Measurements from ENCODE around the gene LILRB2.
A peak's percentile ranks its signal among the peaks of the same experiment; 100 is the strongest.
"Not testable (repeated sequence)": the region's sequence is repeated elsewhere in the genome, so short reads cannot be mapped to it uniquely, and the experiment has no call there.

Gene LILRB2

DNA sequence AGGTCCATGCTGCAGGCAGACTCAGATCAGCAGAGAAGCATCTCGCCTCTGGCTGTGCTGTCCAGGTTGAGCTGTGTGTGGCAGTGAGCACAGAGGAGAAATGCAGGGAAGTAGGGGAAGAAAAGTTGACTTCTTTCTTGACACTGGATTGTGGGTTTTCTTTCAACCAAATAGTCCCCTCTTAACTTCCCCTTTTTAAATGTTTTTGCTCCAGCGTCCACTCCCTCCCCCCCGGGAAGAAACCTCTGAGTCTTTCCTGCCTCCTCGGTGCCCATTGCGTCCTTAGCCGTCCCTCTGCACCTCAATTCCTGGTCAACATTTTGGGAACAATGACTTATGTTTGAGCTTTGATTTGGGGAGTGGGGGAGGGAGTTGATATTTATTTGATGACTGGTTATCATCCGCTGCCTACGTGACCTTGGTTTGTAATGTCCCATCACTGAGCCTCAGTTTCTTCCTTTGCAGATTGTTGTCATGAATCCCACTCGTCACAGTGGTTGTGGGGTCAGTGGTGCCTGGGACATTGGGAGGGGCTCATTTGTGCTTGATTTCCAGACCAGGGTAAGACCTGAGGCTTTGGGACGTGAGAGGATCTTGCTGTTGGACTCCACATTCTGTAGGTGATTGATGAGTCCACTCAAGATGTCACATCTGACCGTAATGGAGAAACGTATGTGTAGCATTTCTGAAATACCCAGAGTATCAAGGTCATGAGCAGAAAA is at the start of gene LILRB2:
LILRB2 (minus strand) TSS at position 104 of the 722 bp plus-strand sequence. CDS start 614 bp downstream, outside the sequence.
- no peak for DNase-seq

DNA sequence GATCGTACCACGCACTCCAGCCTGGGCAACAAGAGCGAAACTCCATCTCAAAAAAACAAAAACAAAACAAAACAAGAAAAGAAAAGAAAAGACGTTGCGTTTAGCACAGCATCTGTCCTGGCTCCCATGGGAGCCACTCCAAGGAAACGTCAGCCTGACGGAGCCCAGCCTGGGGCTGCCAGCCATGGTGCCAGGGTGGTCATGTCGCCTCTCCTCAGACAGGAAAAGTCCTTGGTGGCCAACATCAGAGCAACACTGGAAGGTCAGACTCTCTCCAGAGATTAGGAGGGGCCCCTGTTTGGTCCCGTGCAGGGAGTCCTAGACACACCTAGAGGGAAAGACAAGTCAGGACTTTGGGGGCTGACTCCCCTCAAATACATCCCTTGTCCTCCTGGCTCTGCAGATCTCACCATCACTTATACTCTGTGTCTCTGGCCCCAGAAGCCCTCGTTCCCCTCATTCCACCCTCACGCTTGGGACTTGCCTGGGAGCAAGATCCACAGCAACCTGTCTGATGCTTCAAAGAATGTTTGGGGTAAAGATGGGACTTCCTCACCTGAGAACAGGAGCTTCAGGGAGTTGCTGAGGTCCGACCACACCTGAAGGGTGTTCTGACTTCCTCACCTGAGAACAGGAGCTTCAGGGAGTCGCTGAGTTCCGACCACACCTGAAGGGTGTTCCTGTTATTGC is 48.7 kb upstream of the LILRB2 start:
- no peak for DNase-seq

DNA sequence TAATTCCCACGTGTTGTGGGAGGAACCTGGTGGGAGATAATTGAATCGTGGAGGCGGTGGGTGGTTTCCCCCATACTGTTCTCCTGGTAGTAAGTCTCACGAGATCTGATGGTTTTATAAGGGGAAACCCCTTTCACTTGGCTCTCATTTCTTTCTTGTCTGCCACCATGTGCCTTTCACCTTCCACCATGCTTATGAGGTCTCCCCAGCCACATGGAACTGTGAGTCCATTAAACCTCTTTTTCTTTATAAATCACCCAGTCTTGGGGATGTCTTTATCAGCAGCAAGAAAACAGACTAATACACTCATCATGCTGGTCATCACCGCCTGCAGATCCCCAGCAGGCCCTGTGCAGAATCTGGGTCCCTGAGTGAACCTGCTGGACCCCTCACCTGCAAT is 47.9 kb upstream of the LILRB2 start:
- DNase-seq = not testable (repeated sequence)

DNA sequence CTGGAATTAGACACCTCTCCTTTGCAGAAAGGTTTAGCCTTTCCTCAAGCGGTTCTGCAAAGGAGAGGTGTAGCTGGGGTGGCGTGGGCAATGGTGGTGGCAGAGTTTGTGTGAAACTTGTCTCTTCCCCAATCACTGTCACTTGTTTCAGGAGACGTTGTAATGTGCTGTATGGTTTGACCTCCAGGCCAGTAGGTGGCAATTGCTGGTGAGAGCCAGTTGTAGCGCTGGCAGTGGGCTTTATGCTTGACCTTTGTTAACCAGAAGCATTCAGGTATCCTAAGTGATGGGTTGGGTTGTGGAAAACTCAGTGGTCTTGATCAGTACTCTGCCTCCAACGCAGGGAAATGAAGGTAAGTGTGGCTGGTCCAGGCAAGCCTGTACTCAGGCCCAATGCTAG is 44.7 kb upstream of the LILRB2 start:
- DNase-seq = no peak

DNA sequence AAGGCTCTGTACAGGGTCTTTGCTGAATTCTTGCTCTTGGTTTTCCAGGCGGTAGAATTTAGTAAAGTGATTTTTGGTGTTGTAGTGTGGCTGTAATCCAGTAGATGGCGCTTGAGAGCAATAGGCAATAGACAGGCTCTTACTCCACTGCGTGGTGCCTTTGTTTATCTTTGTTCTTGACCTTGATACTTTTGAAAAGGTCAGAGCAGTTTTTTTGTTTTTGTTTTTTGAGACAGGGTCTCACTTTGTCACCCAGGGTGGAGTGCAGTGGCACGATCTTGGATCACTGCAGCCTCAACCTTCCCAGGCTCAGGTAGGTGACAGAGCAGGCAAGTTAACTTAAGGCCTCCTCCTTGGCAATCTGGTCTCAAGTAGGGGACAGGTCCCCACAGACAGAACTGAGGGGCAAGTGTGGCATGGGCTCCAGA is 44.3 kb upstream of the LILRB2 start:
- peak; percentile 47 for DNase-seq

DNA sequence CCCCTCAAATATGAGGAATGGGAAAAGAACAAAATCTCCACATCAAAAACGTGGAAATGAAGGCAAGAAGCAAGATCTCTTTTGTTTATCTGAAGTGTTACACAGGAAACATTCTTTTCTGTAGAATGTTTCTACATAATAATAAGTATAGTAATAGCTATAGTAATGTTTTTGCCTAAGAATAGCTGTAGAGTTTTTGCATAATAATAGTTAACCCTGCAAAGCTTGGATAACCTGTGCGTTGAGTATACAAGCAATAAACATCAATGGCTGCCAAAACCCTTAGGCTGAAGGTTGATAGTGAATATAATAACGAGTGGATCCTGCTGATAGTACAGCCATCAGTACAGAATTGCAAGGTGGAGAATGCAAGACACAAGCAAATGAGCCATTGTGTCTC is 43.2 kb upstream of the LILRB2 start:
- DNase-seq = no peak

DNA sequence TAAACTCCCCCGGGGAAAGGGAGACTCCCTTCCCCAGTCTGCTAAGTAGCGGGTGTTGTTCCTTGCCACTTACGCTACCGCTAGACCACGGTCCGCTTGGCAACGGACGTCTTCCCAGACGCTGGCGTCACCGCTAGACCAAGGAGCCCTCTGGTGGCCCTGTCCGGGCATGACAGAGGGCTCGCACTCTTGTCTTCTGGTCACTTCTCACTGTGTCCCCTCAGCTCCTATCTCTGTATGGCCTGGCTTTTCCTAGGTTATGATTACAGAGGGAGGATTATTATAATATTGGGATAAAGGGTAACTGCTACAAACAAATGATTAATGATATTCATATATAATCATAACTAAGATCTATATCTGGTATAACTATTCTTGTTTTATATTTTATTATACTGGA is 42.0 kb upstream of the LILRB2 start:
- DNase-seq = not testable (repeated sequence)

DNA sequence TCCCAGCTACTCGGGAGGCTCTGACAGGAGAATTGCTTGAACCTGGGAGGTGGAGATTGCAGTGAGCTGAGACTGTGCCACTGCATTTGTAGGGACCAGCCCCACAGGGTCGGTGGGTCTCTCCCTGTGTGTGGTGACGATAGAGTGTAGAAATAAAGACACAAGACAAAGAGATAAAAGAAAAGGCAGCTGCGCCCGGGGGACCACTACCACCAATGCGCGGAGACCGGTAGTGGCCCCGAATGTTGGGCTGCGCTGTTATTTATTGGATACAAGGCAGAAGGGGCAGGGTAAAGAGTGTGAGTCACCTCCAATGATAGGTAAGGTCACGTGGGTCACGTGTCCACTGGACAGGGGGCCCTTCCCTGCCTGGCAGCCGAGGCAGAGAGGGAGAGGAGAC is 41.4 kb upstream of the LILRB2 start:
- DNase-seq = not testable (repeated sequence)

DNA sequence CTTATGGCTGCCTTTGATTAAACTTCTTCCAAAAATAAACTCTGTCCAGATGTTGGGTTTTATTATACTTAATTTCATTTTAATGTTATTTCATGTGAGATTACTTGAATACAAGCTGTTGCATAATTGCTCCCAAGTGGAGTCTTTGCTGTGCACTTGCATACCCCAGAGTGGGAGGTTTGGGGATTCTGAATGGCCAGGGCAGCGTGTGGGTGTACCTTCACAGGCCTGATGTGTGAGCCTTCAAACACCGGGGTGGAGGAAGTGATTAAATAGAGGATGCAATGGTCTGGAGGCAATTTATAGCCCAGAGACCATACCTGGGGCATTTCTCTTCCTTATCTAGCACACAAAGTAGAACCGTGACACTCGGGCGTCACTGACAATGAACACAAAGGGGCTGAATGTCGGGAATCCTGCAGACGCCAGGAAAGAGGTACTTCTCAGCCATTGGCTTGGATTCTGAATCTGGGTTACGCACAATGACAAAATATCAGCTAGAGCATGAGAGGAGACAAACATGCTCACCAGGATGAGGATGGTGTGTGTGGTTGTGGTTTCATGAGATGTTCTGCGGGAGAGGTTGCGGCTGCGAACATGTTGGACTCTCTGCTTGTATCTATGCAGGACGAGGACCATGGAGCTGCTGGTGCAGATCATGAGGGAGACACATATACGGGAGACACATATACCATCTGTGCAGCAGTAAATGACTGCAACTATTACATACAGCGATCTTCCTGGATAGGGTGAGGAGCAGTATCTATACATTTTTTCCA is 39.2 kb upstream of the LILRB2 start:
- no peak for DNase-seq

DNA sequence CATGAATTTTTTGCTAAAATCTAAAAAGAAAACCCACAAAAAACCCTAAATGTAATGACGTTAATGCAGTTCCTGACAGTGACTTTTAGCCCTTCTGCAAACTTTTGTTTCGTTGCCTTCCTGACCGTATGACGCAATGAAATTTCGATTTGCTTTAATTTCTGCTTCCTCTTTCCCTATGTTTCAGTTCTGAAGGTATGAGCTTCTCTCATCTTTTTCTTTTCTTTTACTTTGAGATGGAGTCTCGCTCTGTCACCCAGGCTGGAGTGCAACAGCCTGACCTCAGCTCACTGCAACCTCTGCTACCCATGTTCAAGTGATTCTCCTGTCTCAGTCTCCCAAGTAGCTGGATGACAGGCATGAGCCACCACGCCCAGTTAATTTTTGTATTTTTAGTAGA is 38.1 kb upstream of the LILRB2 start:
- no peak for DNase-seq

DNA sequence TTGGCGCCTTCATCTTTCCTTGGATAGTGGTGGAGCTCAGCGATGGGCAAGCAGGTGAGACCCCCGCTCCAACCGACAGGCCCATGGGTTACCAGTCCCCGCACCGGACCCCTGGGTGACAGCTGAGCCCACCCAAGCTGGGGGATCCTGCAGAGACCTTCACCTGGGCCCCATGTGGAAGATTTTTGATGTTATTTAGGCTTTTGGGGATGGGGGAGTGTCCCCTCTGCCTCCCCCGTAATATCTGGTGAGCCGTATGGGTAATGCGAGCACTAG is 37.0 kb upstream of the LILRB2 start:
- no peak for DNase-seq

DNA sequence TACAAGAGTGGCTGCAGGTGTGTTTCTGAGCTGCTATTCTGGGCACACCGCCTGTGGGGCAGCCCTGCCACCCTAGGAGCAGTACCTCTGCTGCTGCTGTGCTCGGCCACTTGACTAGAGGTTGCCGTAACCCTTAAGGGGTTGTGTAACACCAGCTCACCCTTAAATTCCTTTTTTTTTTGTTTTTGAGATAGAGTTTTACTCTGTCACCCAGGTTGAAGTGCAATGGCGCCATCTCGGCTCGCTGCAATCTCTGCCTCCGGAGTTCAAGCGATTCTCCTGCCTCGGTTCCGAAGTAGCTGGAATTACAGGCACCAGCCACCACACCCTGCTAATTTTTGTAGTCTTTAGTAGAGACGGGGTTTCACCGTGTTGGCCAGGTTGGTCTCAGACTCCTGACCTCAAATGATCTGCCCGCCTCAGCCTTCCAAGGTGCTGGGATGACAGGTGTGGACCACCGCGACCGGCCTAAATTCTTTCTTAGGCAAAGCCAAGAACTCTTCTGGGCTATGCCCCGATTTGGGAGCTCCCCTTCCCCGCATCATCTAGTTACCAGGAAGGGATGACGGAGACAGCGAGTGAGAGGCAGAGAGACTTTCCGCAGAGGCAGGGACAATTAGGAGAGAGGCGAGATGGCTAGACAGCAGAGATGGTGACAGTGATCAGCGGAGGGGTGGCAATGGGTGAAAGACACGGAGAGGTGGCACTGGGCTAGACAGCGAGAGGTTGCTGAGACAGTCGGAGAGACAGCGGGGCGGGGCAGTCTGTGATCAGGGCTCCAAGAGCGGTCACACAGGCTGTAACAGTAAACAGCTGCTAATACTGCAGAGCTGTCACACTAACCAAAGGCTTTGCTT is 36.4 kb upstream of the LILRB2 start:
- DNase-seq = no peak

DNA sequence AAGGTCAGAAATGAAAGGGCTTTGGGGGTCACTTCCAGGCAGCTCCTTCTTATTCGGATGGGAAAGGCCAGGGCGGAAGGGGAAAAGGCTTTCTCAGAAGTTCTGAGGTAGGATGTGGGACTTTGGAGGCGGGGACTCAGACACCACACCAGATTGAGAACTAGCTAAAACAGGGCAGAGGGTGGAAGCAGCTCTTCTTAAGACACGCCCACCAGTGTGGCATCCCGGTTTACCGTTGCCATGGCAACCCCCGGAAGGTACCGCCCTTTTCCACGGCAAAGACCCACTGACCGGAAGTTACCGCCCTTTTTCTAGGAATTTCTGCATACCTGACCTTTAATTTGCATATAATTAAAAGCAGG is 35.8 kb upstream of the LILRB2 start:
- no peak for DNase-seq

DNA sequence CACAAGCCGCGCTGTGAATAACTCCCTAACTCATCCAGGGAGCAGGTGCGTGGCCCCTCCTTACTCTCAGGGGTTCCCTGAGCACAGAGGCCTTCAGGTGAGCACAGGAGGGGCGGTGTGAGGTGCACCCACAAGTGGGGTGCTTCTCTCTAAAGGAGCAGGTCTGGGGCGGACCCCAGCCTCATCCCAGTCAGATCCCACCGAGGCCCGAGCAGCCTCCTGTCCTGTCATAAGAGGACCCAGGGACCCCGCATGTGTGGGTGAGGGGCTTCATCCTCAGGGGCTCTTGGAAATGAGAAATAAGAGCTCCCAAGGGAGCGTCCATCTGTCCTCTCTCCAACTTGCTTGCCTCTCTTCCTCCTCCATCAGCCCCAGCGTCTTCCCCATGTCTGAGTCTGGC is 35.0 kb upstream of the LILRB2 start:
- no peak for DNase-seq

DNA sequence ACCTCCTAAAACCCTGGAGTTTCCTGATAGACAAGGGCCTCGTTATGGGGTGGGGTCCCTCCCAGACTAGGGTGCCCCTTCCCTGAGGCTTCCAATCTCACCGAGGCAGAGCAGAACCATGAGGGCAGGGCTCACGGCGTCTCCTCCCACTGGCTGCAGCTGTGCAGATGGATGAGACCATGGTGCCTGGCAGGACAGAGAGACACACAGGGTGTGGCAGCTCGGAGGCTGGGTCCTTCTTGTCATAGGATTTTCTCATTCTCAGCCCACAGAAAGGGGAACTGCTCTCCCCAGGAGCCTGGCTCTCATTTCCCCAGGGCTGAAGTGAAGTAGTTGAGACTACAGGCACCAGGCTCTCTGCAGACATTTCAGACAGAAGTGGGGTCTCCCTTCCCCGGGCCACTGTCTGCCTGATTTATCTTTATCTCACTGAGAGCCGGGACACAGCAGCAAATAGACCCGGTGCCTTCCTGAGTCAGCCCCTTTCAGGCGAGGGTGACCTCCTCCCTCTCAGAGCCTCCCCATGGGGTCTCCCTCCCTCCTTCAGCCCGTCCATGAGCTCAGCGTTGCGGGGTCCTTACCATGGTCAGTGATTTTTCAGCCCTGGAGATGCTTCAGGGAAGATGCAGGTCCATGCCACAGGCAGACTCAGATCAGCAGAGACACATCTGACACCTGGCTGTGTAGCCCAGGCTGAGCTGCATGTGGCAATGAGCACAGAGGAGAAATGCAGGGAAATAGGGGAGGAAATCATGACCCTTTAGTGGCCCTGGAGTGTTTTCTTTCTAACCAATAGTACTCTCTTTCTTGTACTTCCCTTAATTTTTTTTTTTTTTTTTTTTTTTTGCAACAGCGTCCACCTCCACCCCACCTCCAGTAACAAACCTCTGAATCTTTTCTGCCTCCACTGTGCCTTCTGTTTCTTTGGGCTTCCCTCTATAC is 31.8 kb upstream of the LILRB2 start, which contains the start of gene LILRA5:
LILRA5 (minus strand) TSS at position 731 of the 942 bp plus-strand sequence; CDS start at position 584, 147 bp downstream.
- DNase-seq = no peak

DNA sequence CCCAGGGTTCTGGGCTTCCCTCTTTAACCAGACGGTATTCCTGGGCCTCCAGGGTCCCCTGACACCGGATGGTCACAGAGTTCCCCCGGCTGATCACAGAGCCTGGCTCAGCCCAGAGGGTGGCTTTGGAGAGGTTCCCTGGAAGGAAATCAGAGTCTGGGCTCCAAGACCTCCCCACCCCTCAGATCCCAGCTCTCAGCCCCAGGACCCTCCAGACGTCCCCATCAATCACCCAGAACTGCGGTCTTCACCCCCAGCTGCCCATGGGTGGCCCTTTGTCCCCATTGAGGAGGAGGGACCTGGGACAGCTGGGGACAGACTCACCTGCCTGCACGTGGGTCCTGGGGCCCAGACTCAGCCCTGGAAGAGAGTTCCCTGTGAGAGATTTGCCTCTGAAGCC is 31.1 kb upstream of the LILRB2 start:
- DNase-seq = no peak

DNA sequence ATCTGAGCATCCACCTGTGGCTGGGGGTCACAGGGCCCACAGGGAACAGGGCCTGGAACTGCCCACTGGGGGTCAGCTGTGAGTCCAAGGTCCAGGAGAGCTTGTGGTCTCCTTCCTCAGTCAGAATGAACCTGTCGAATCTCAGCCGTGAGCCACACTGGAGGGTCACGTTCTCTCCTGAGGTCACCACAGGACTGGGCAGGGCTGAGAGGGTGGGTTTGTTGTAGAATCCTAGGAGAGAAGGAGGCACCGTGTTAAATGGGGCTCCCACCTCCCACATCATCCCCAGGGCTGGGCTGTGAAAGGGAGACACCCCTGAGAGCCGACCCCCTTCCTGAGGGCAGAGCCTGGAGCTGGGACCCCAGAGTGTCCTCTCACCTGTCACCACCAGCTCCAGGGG is 30.6 kb upstream of the LILRB2 start:
- DNase-seq = no peak

DNA sequence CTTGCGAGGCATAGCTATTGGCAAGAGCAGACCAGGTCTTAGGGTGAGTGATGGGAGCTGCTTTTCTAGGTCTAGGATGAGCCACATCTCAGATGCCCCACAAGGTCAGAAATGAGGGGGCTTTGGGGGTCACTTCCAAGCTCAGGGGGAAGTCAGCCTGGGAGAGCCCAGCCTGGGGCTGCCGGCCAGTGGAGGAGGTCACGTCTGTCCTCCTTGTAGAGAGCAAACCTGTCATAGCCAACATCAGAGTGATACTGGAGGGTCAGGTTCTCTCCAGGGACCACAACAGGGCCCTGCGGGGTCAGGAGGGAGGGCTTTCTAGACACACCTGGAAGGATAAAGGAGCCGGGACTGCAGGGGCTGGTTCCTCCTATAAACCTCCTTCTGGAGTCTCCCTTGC is 29.6 kb upstream of the LILRB2 start:
- DNase-seq = no peak

DNA sequence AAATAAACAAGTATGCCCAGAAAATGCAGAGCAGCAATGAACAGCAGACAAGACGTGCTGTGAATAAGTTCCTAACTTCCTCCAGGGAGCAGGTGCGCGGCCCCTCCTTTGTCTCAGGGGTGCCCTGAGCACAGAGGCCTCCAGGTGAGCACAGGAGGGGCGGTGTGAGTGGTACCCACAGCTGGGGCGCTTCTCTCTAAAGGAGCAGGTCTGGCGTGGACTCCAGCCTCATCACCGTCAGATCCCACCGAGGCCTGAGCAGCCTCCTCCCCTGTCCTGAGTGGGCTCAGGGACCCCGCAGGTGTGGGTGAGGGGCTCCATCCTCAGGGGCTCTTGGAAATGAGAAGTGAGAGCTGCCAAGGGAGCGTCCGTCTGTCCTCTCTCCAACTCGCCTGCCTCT is 28.9 kb upstream of the LILRB2 start:
- DNase-seq = no peak

DNA sequence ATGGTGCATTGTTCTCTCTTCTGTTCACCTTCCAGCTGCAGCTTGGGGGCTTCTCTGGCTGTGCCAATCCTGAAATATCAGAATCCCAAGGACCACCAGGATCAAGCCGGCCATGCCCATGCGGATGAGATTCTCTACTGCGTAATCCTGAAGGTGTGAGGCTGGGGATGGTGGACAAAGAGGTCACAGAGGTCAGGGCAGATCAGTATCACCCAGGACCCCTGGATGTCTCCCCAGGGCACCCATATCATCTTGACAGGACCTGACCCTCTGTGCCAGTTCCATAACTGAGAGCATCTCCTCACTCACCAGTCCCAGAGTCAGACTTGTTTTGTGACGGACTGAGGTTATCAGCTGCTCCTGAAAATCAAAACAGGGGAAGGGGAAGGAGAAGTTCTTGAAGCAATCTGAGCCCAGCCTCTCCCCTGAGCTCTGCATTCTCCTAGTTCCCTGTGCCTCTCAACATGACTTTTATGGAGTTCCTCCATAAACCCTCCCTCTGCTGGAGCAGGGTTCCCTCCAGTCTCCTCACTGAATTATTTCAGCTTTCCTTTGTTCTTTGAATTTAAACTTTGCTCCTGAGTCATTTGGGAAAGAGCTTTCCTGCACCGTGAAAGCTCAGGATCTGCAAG is 26.6 kb upstream of the LILRB2 start:
- DNase-seq = no peak

DNA sequence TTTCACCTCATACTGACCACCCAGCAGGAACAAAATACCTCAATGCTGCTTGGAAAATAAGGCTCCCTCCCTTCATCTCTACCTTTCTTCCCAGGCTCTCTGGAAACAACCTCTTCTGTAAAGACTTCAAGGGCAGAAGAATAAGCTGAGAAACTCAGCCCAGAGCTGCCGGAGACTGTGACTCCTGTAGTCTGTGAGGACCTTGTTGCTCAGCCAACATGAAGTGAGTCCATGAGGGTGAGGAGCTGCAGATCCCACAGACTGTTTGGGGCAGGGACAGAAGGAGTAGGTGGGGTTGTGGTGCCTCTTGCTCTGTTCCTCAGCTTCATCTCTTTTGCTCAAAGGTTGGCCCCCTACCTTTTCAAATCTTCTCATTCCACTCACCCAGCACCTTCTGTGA is 24.2 kb upstream of the LILRB2 start:
- no peak for DNase-seq
